Activated naive CD4-positive, alpha-beta T cell (primary cell): ENCODE measurements around the gene SPAST.
"Not testable (repeated sequence)": the region's sequence is repeated elsewhere in the genome, so short reads cannot be mapped to it uniquely, and the experiment has no call there.

Experiments used
- DNase-seq, 4 experiments: peaks; one replicate each; lab custom pipeline; 2025; lab: John Stamatoyannopoulos, UW

Gene SPAST

GRCh38 chr2:32128636-32129035, 65.3 kb downstream of the SPAST start:
- DNase-seq: no peak

- no peak for DNase-seq
These were observed 65.7 kb downstream of the SPAST start for GRCh38 chr2:32129086-32129485.

- no peak for DNase-seq
These were observed 72.1 kb downstream of the SPAST start for GRCh38 chr2:32135409-32135808.

- no peak for DNase-seq
These were observed 72.7 kb downstream of the SPAST start for GRCh38 chr2:32136097-32136496.

GRCh38 chr2:32151544-32151943, 88.2 kb downstream of the SPAST start:
- DNase-seq: not testable (repeated sequence)

- DNase-seq: no peak
These were observed 96.3 kb downstream of the SPAST start for GRCh38 chr2:32159678-32160077.

- DNase-seq: no peak
These were observed 97.9 kb downstream of the SPAST start for GRCh38 chr2:32161296-32161695.

- DNase-seq: not testable (repeated sequence)
These were observed 100.9 kb downstream of the SPAST start for GRCh38 chr2:32164254-32164653.

GRCh38 chr2:32165027-32165347, 101.6 kb downstream of the SPAST start:
- DNase-seq: not testable (repeated sequence)

GRCh38 chr2:32166115-32166574, 102.8 kb downstream of the SPAST start:
- no peak for DNase-seq

- no peak for DNase-seq
These were observed 105.2 kb downstream of the SPAST start for GRCh38 chr2:32168513-32168912.

GRCh38 chr2:32172870-32173269, 109.5 kb downstream of the SPAST start:
- DNase-seq: no peak

GRCh38 chr2:32182667-32183066, 119.3 kb downstream of the SPAST start:
- DNase-seq: no peak

GRCh38 chr2:32189011-32189410, 125.7 kb downstream of the SPAST start:
- no peak for DNase-seq

- DNase-seq: no peak
These were observed 129.1 kb downstream of the SPAST start for GRCh38 chr2:32192418-32192817.

GRCh38 chr2:32200814-32201213, 137.5 kb downstream of the SPAST start:
- DNase-seq: no peak

GRCh38 chr2:32203428-32203827, 140.1 kb downstream of the SPAST start:
- DNase-seq: not testable (repeated sequence)
